Panc1 (cell line): ENCODE results near the gene ZBTB7C. TPM values are rescaled to one million over a fixed set of nuclear protein-coding genes. Genes with fewer than 3 reads are reported as not detected.

ENCODE experiments used
- ATAC-seq: fragments of 200-7000 bp; cut with Tn5 transposase; 2 replicates; pipeline ENCODE4 v1.9.1; 2020; ENCODE audit warnings: mild to moderate bottlenecking, moderate library complexity
- BruUV-seq: library from RNA; stranded (reverse); fragments of 400-500 nt; replicated peaks from 2 replicates; lab custom pipeline; 2021; lab: Mats Ljungman, UMichigan
- CTCF ChIA-PET: fragments of 300-600 bp; sonication (Branson Sonifier 250); formaldehyde crosslinking; loops from one replicate; lab custom pipeline; 2022; ENCODE audit warnings: antibody characterized with exemption; lab: Charles Lee
- POLR2A ChIA-PET: fragments of 300-600 bp; sonication (Branson Sonifier 250); formaldehyde crosslinking; loops from one replicate; lab custom pipeline; 2022; ENCODE audit warnings: antibody characterized with exemption; lab: Charles Lee
- DNase-seq: peaks from one replicate; pipeline ENCODE4 v3.0.0-alpha.2; 2010; ENCODE audit warnings: low read depth, low spot score
- H3K27ac ChIP-seq: 2 replicates; pipeline ENCODE4 v1.5.1; 2011; ENCODE audit warnings: mild to moderate bottlenecking, low read length, inconsistent platforms
- H3K27me3 ChIP-seq: fragments of 200-500 bp; sonication (Bioruptor generic); 2 replicates; pipeline ENCODE4 v1.6.0; 2014; ENCODE audit warnings: low read length, inconsistent platforms; ENCODE audit not compliant: control insufficient read depth, insufficient read depth
- H3K36me3 ChIP-seq: fragments of 200-500 bp; sonication (Bioruptor generic); 2 replicates; pipeline ENCODE4 v1.5.1; 2014; ENCODE audit warnings: inconsistent platforms, mild to moderate bottlenecking, low read length, moderate library complexity; ENCODE audit not compliant: control insufficient read depth, insufficient read depth
- H3K4me1 ChIP-seq: 2 replicates; pipeline ENCODE4 v1.5.1; 2011; ENCODE audit warnings: inconsistent platforms, mild to moderate bottlenecking, low read length, moderate library complexity; ENCODE audit not compliant: control insufficient read depth, insufficient read depth
- H3K4me3 ChIP-seq, 2 experiments: 2 replicates each; pipeline ENCODE4 v1.5.1; 2011 to 2012; ENCODE audit warnings: low read depth in 2 of 2, low read length in 2 of 2, mild to moderate bottlenecking in 2 of 2, inconsistent platforms in 1 of 2, moderate library complexity in 1 of 2
- H3K9me3 ChIP-seq: fragments of 200-500 bp; sonication (Bioruptor generic); 2 replicates; pipeline ENCODE4 v1.5.1; 2014; ENCODE audit warnings: low read depth, mild to moderate bottlenecking, inconsistent platforms, low read length, moderate library complexity; ENCODE audit not compliant: control insufficient read depth, insufficient read depth
- CTCF ChIP-seq: fragments of 450-650 bp; IDR thresholded peaks from 2 replicates; pipeline ENCODE4 v1.5.1; 2017; ENCODE audit warnings: mild to moderate bottlenecking
- POLR2AphosphoS5 ChIP-seq: IDR thresholded peaks from 2 replicates; pipeline ENCODE4 v1.6.1; 2012; ENCODE audit warnings: mild to moderate bottlenecking, low read depth, low read length, moderate library complexity
- REST ChIP-seq, 2 experiments: IDR thresholded peaks; 2 replicates each; pipeline ENCODE4 v1.6.1; 2011 to 2012; ENCODE audit warnings: low read depth in 2 of 2, control low read depth in 1 of 2, low read length in 1 of 2, mild to moderate bottlenecking in 1 of 2, moderate library complexity in 1 of 2; ENCODE audit not compliant: insufficient read depth in 1 of 2
- SIN3A ChIP-seq: IDR thresholded peaks from 2 replicates; pipeline ENCODE4 v1.6.1; 2012; ENCODE audit warnings: low read depth, mild to moderate bottlenecking, low read length, moderate library complexity, borderline replicate concordance; ENCODE audit not compliant: insufficient read depth
- TCF7L2 ChIP-seq: IDR thresholded peaks from 2 replicates; pipeline ENCODE4 v1.6.1; 2011; ENCODE audit warnings: mild to moderate bottlenecking, low read depth, low read length, inconsistent platforms
- in situ Hi-C: cut with HindIII; loops from 2 replicates; pipeline ENCODE4 v1.10.0; 2016; ENCODE audit warnings: low sequenced_read_pairs, low pct_unique_long_range_greater_than_20kb
- intact Hi-C: fragments of 100-400 bp; cut with micrococcal nuclease; formaldehyde crosslinking; loops from one replicate; pipeline ENCODE4 v1.10.0; 2022; ENCODE audit not compliant: unreplicated experiment
- total RNA-seq: library from RNA; stranded (reverse); gene quantifications from one replicate; pipeline ENCODE4 v1.2.1, GENCODE V29; 2021; ENCODE audit not compliant: unreplicated experiment

ZBTB7C gene
- total RNA-seq, 1 experiment from 2014 or later = 0.03 TPM

GRCh38 chr18:48032876-48033789, 376.1 kb downstream of the ZBTB7C start:
- Histone ChIP-seq H3K9me3 (no peaks in the 10 kb centered on the region), H3K27me3 (no peaks in the 10 kb centered on the region), H3K36me3 (no peaks in the 10 kb centered on the region), H3K4me1 (no peaks in the 10 kb centered on the region), H3K4me3 (no peak overlapping the region), H3K27ac (no peak overlapping the region)
- TF ChIP-seq REST (IDR thresholded peaks at IDR 0.05; ENCODE audit: insufficient read depth in 1 of 2, low read depth in 2 of 2, low read length in 1 of 2) = no peak
- TF ChIP-seq TCF7L2 = no peak
- TF ChIP-seq CTCF = no peak
- TF ChIP-seq POLR2AphosphoS5 = no peak
- TF ChIP-seq SIN3A = no peak
- in situ Hi-C loops = no loop called here
- POLR2A ChIA-PET = no interaction called here
- BruUV-seq = no TSS peak
- DNase-seq (no peak), ATAC-seq (no peak)
- intact Hi-C loops = loop anchor here (5.0 kb wide), 2 partner anchors 194 to 314 kb away; no protein-coding TSS in a partner anchor
- CTCF ChIA-PET = interaction anchor here (0.7 to 1.5 kb wide), 3 partner anchors 29 to 634 kb away, joined by 3 to 14 read pairs (median 5); no protein-coding TSS in a partner anchor

GRCh38 chr18:48031641-48032040, 377.5 kb downstream of the ZBTB7C start:
- H3K4me3 ChIP-seq = no peak overlapping the region
- no peaks in the 10 kb centered on the region for H3K4me1 ChIP-seq
- no peak for TF ChIP-seq SIN3A
- no peak for TF ChIP-seq REST (IDR thresholded peaks at IDR 0.05; ENCODE audit: insufficient read depth in 1 of 2, low read depth in 2 of 2, low read length in 1 of 2)
- no peak for TF ChIP-seq CTCF
- no peak for TF ChIP-seq TCF7L2
- TF ChIP-seq POLR2AphosphoS5 = no peak
- ChIA-PET CTCF (no interaction called here), POLR2A (no interaction called here)
- DNase-seq (no peak), ATAC-seq (0 out of 2 replicates have a peak, but pooled peaks have one; percentile 14)
- intact Hi-C loops = loop anchor here (1.0 to 5.0 kb wide), 3 partner anchors 196 to 415 kb away; no protein-coding TSS in a partner anchor
- no peaks in the 10 kb centered on the region for H3K9me3 ChIP-seq
- no peaks in the 10 kb centered on the region for H3K27me3 ChIP-seq
- BruUV-seq = no TSS peak
- in situ Hi-C loops = no loop called here
- no peak overlapping the region for H3K27ac ChIP-seq
- H3K36me3 ChIP-seq = no peaks in the 10 kb centered on the region
